Measurements from ENCODE around the gene MGAT1. TPM values are rescaled to one million over a fixed set of nuclear protein-coding genes. Genes with fewer than 3 reads are reported as not detected.

Gene MGAT1
- total and polyA plus RNA-seq, 2 of the 8 experiments (the other 6 are each of a cell fraction or from before 2014, with no cell fraction given): 66.8 to 77.0 TPM

DNA sequence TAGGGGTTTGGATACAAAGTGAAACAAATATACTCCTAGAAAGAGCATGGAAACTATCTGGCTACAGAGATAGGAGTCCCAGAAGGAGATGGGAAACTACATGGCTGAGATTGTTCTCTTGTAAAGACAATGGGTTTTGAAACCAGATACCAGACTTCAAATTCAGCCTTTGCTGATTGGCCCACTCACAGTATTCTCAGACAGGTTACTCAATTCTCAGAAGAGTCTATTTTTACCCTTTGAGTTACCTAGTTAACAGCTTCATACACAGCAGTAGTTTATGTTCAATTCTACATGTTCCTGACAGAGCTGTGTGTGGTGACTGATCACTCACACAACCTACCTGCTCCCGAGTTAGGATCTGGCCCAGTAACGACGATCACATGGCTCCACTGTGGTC lies 44.4 kb upstream of the MGAT1 start:
- Histone ChIP-seq H4K20me1 (replicated peaks in 1 of 2; ENCODE audit: control insufficient read depth in 1 of 2, insufficient read depth in 2 of 2, low read length in 2 of 2) (peaks cover 0 to 3% of the 10 kb centered on the region in 2 experiments), H3K36me3 (ENCODE audit: control insufficient read depth in 2 of 4, insufficient read depth in 4 of 4, low read length in 3 of 4) (peaks cover 25 to 66% (median 33%) of the 10 kb centered on the region in 4 experiments), H4K5ac (ENCODE audit: insufficient read length, low read depth, low read length) (no peak overlapping the region), H2BK15ac (ENCODE audit: low read length) (no peak overlapping the region), H3K79me2 (ENCODE audit: control insufficient read depth in 1 of 2, insufficient read depth in 2 of 2, low read length in 2 of 2) (no peaks in the 10 kb centered on the region), H2BK120ac (replicated peaks; ENCODE audit: low read depth, low read length) (no peak overlapping the region), H3K4me2 (ENCODE audit: insufficient read depth in 1 of 2, low read depth in 2 of 2, low read length in 2 of 2) (no peak overlapping the region), H4K8ac (ENCODE audit: extremely low read depth, insufficient read depth, low read length) (no peak overlapping the region), H3K18ac (ENCODE audit: extremely low read depth, low read length) (no peak overlapping the region), H3K4me3 (ENCODE audit: extremely low read depth in 1 of 4, insufficient read depth in 2 of 4, low read depth in 3 of 4, low read length in 4 of 4) (no peak overlapping the region), H3K4me1 (replicated peaks in 1 of 4; ENCODE audit: control insufficient read depth in 3 of 4, insufficient read depth in 4 of 4, low read length in 3 of 4) (peaks cover 0 to 7% (median 2%) of the 10 kb centered on the region in 4 experiments; a peak in 1 of 7 replicates), H3K4ac (replicated peaks; ENCODE audit: insufficient read length, low read depth, low read length) (no peak overlapping the region), H3K23ac (ENCODE audit: insufficient read length) (no peak overlapping the region), H2BK20ac (ENCODE audit: low read length) (no peak overlapping the region), H3K27ac (ENCODE audit: low read depth, low read length) (no peak overlapping the region), H3K9me3 (ENCODE audit: insufficient read depth in 2 of 2, low read depth in 1 of 2, low read length in 1 of 2) (peaks cover 69 to 71% of the 10 kb centered on the region in 2 experiments), H2BK5ac (ENCODE audit: low read depth, low read length) (no peak overlapping the region), H3K23me2 (ENCODE audit: low read depth, low read length) (no peaks in the 10 kb centered on the region), H2AK5ac (ENCODE audit: low read depth, low read length) (no peak overlapping the region), H3K56ac (replicated peaks; ENCODE audit: insufficient read length, low read depth, low read length) (no peak overlapping the region), H2BK12ac (ENCODE audit: low read depth, low read length) (no peak overlapping the region), H4K91ac (replicated peaks; ENCODE audit: insufficient read length, low read length) (no peak overlapping the region), H3K14ac (ENCODE audit: insufficient read length) (no peak overlapping the region), H3K27me3 (replicated peaks in 1 of 4; ENCODE audit: control insufficient read depth in 3 of 4, extremely low read depth in 1 of 4, insufficient read depth in 3 of 4, low read length in 3 of 4) (no peaks in the 10 kb centered on the region), H2AFZ (ENCODE audit: low read length) (no peak overlapping the region), H3K79me1 (ENCODE audit: low read depth, low read length) (no peaks in the 10 kb centered on the region), H3K9ac (replicated peaks in 1 of 4; ENCODE audit: extremely low read depth in 1 of 4, low read depth in 3 of 4, low read length in 3 of 4) (no peak overlapping the region)
- TF ChIP-seq POLR2AphosphoS5 (IDR thresholded peaks at IDR 0.05; ENCODE audit: low read depth, low read length) (0 out of 2 replicates have a peak, but pooled peaks have one; percentile 24), EP300 (IDR thresholded peaks at IDR 0.05; ENCODE audit: borderline replicate concordance in 1 of 2, low read depth in 2 of 2, low read length in 2 of 2) (no peak), JUND (IDR thresholded peaks at IDR 0.05; ENCODE audit: low read length) (no peak)
- ChIA-PET POLR2A (ENCODE audit: partially characterized antibody) (interaction anchor here (1.5 to 2.1 kb wide), 2 partner anchors 10 to 13 kb away, joined by 4 to 7 read pairs; no protein-coding TSS in a partner anchor), CTCF (ENCODE audit: partially characterized antibody) (interaction anchor here (0.8 kb wide), 1 partner anchor 304 kb away, joined by 3 read pairs; no protein-coding TSS in a partner anchor)
- DNase-seq (ENCODE audit: low read depth in 1 of 2, low spot score in 2 of 2) (no peak), FAIRE-seq (no peak)
- WGBS, 2 experiments (ENCODE audit: extremely low coverage in 1 of 2, insufficient coverage in 1 of 2, insufficient read length in 1 of 2, insufficient replicate concordance in 2 of 2, low coverage in 1 of 2, low lambda C conversion rate in 2 of 2, missing lambda C conversion rate in 1 of 2): 45% methylated on average over 3 of the region's 3 CpGs; no CpG with 5 or more reads in 1 of the 2 experiments
